HCT116 (cell line): ENCODE data around the gene ZNF432. TPM values are rescaled to one million over a fixed set of nuclear protein-coding genes. Genes with fewer than 3 reads are reported as not detected.

Experiments used
- ATAC-seq: fragments of 200-7000 bp; cut with Tn5 transposase; 2 replicates; pipeline ENCODE4 v1.9.1; 2020; ENCODE audit warnings: mild to moderate bottlenecking, moderate library complexity
- BruUV-seq: library from RNA; stranded (reverse); fragments of 400-500 nt; replicated peaks from 2 replicates; lab custom pipeline; 2021; lab: Mats Ljungman, UMichigan
- CTCF ChIA-PET: fragments of 300-600 bp; sonication (Branson Sonifier 250); formaldehyde crosslinking; loops from one replicate; lab custom pipeline; 2021; ENCODE audit warnings: antibody characterized with exemption; lab: Charles Lee
- POLR2A ChIA-PET: fragments of 300-600, 350-600 bp; sonication (Branson Sonifier 250); formaldehyde crosslinking; loops from one replicate; lab custom pipeline; 2021; ENCODE audit warnings: antibody characterized with exemption; lab: Charles Lee
- RAD21 ChIA-PET, 2 experiments: fragments of 300-600 bp; sonication (Branson Sonifier 250); formaldehyde crosslinking; loops; one replicate each; lab custom pipeline; 2023; ENCODE audit warnings: low total read pairs in 2 of 2; ENCODE audit not compliant: uncharacterized antibody in 2 of 2, unreplicated experiment in 2 of 2, low non-redundant PET in 1 of 2; lab: Charles Lee
- DNase-seq: peaks from one replicate; pipeline ENCODE4 v3.0.0-alpha.2; 2010; ENCODE audit warnings: low read depth, low spot score
- H2AFZ ChIP-seq: fragments of 200-600 bp; shearing (Covaris generic), sonication (generic); 2 replicates; pipeline ENCODE4 v1.6.1; 2017; ENCODE audit warnings: low read depth, mixed run types, mixed read lengths, antibody characterized with exemption, low read length; ENCODE audit not compliant: poor library complexity, severe bottlenecking
- H3K27ac ChIP-seq: 2 replicates; pipeline ENCODE4 v1.5.1; 2012; ENCODE audit warnings: low read depth, low read length
- H3K27me3 ChIP-seq: fragments of 200-600 bp; sonication (generic); 2 replicates; pipeline ENCODE4 v1.6.1; 2016; ENCODE audit warnings: mixed run types, low read length, mixed read lengths; ENCODE audit not compliant: insufficient read depth
- H3K36me3 ChIP-seq, 2 experiments: fragments of 200-500 bp in 1 of 2; fragments of 200-600 bp in 1 of 2; sonication (Bioruptor generic) in 1 of 2; sonication (generic) in 1 of 2; 2 replicates each; pipeline versions ENCODE4 v1.5.1 to v1.6.1; 2014 to 2016; ENCODE audit warnings: low read length in 2 of 2, inconsistent platforms in 1 of 2, mixed read lengths in 1 of 2, mixed run types in 1 of 2; ENCODE audit not compliant: insufficient read depth in 2 of 2, control insufficient read depth in 1 of 2
- H3K4me1 ChIP-seq, 2 experiments: fragments of 200-600 bp in 1 of 2; sonication (generic) in 1 of 2; 2 replicates each; pipeline versions ENCODE4 v1.5.1 to v1.6.1; 2012 to 2017; ENCODE audit warnings: low read length in 2 of 2, inconsistent platforms in 1 of 2, mild to moderate bottlenecking in 1 of 2, mixed read lengths in 1 of 2, mixed run types in 1 of 2, moderate library complexity in 1 of 2; ENCODE audit not compliant: insufficient read depth in 2 of 2, control insufficient read depth in 1 of 2
- H3K4me2 ChIP-seq: fragments of 200-600 bp; sonication (generic); 2 replicates; pipeline ENCODE4 v1.6.1; 2017; ENCODE audit warnings: mixed run types, low read length, mixed read lengths
- H3K4me3 ChIP-seq, 2 experiments: fragments of 200-600 bp in 1 of 2; sonication (generic) in 1 of 2; replicated peaks in 1 of 2; 2 replicates each; pipeline ENCODE4 v1.5.1; 2011 to 2016; ENCODE audit warnings: low read length in 2 of 2, control low read depth in 1 of 2, low read depth in 1 of 2, mild to moderate bottlenecking in 1 of 2, mixed read lengths in 1 of 2, mixed run types in 1 of 2
- H3K79me2 ChIP-seq: fragments of 200-600 bp; sonication (generic); 2 replicates; pipeline ENCODE4 v1.6.1; 2017; ENCODE audit warnings: mild to moderate bottlenecking, mixed run types, low read length, moderate library complexity, mixed read lengths; ENCODE audit not compliant: insufficient read depth
- H3K9ac ChIP-seq: fragments of 200-600 bp; sonication (generic); 2 replicates; pipeline ENCODE4 v1.6.1; 2016; ENCODE audit warnings: low read length, mixed read lengths
- H3K9me2 ChIP-seq: fragments of 200-600 bp; sonication (generic), shearing (Covaris generic); 2 replicates; pipeline ENCODE4 v1.6.1; 2017; ENCODE audit warnings: mixed run types, mild to moderate bottlenecking, moderate library complexity; ENCODE audit not compliant: insufficient read depth
- H3K9me3 ChIP-seq, 2 experiments: fragments of 200-500 bp in 1 of 2; fragments of 200-600 bp in 1 of 2; sonication (Bioruptor generic) in 1 of 2; sonication (generic) in 1 of 2; 2 replicates each; pipeline ENCODE4 v1.6.1; 2014 to 2017; ENCODE audit warnings: low read length in 2 of 2, mixed read lengths in 2 of 2, inconsistent platforms in 1 of 2, low read depth in 1 of 2, mild to moderate bottlenecking in 1 of 2, mixed run types in 1 of 2, moderate library complexity in 1 of 2; ENCODE audit not compliant: control insufficient read depth in 1 of 2, insufficient read depth in 1 of 2
- H4K20me1 ChIP-seq: fragments of 200-600 bp; sonication (generic), shearing (Covaris generic); 2 replicates; pipeline ENCODE4 v1.6.1; 2017; ENCODE audit warnings: mixed run types, mild to moderate bottlenecking, moderate library complexity; ENCODE audit not compliant: insufficient read depth
- CEBPB ChIP-seq: IDR thresholded peaks from 2 replicates; pipeline ENCODE4 v1.6.1; 2012; ENCODE audit warnings: low read depth
- CTCF ChIP-seq, 3 experiments: fragments of 200-600 bp in 1 of 3; sonication (generic) in 1 of 3; IDR thresholded peaks in 2 of 3; conservative IDR thresholded peaks in 1 of 3; 2 replicates each; pipeline ENCODE4 v1.5.1; 2012 to 2017; ENCODE audit warnings: low read depth in 2 of 3, low read length in 2 of 3, antibody characterized with exemption in 1 of 3, borderline replicate concordance in 1 of 3, control low read depth in 1 of 3, mild to moderate bottlenecking in 1 of 3, mixed read lengths in 1 of 3, mixed run types in 1 of 3, moderate library complexity in 1 of 3; ENCODE audit not compliant: insufficient read depth in 1 of 3
- EGR1 ChIP-seq: IDR thresholded peaks from 2 replicates; pipeline ENCODE4 v1.6.1; 2012; ENCODE audit warnings: low read depth
- ELF1 ChIP-seq: IDR thresholded peaks from 2 replicates; pipeline ENCODE4 v1.6.1; 2012; ENCODE audit warnings: low read depth, borderline replicate concordance
- EZH2 ChIP-seq: fragments of 200-600 bp; sonication (generic); IDR thresholded peaks from 2 replicates; pipeline ENCODE4 v1.6.1; 2017; ENCODE audit warnings: antibody characterized with exemption, mixed run types
- EZH2phosphoT487 ChIP-seq: fragments of 200-600 bp; IDR thresholded peaks from 2 replicates; pipeline ENCODE4 v1.6.1; 2018; ENCODE audit warnings: antibody characterized with exemption, borderline replicate concordance
- FOSL1 ChIP-seq: IDR thresholded peaks from 2 replicates; pipeline ENCODE4 v1.6.1; 2012; ENCODE audit warnings: low read depth
- MAX ChIP-seq: IDR thresholded peaks from 2 replicates; pipeline ENCODE4 v1.6.1; 2012
- POLR2A ChIP-seq: IDR thresholded peaks from 2 replicates; pipeline ENCODE4 v1.7.0; 2011; ENCODE audit warnings: borderline replicate concordance; ENCODE audit not compliant: insufficient read depth, insufficient read length; ENCODE audit errors: extremely low read depth
- POLR2AphosphoS5 ChIP-seq: IDR thresholded peaks from 2 replicates; pipeline ENCODE4 v1.6.1; 2011; ENCODE audit warnings: mild to moderate bottlenecking, low read depth, low read length, moderate library complexity
- RAD21 ChIP-seq: IDR thresholded peaks from 2 replicates; pipeline ENCODE4 v1.6.1; 2012; ENCODE audit warnings: low read depth, mild to moderate bottlenecking
- SIN3A ChIP-seq: IDR thresholded peaks from 2 replicates; pipeline ENCODE4 v1.6.1; 2012; ENCODE audit warnings: low read depth
- SP1 ChIP-seq: IDR thresholded peaks from 2 replicates; pipeline ENCODE4 v1.6.1; 2012; ENCODE audit warnings: low read depth
- SRF ChIP-seq: IDR thresholded peaks from 2 replicates; pipeline ENCODE4 v1.6.1; 2012; ENCODE audit warnings: low read depth
- TCF7L2 ChIP-seq: IDR thresholded peaks from 2 replicates; pipeline ENCODE4 v1.7.0; 2011; ENCODE audit warnings: borderline replicate concordance, inconsistent platforms; ENCODE audit not compliant: insufficient read depth, insufficient read length; ENCODE audit errors: extremely low read depth
- YY1 ChIP-seq: IDR thresholded peaks from 2 replicates; pipeline ENCODE4 v1.6.1; 2011; ENCODE audit warnings: low read length, low read depth, moderate library complexity, mild to moderate bottlenecking; ENCODE audit not compliant: insufficient replicate concordance; ENCODE audit errors: extremely low read depth
- ZBTB33 ChIP-seq: IDR thresholded peaks from 2 replicates; pipeline ENCODE4 v1.6.1; 2011; ENCODE audit warnings: mild to moderate bottlenecking, low read length, moderate library complexity; ENCODE audit not compliant: insufficient replicate concordance; ENCODE audit errors: extremely low read depth
- ZNF274 ChIP-seq: fragments of 200-500 bp; sonication (Bioruptor generic); IDR thresholded peaks from 2 replicates; pipeline ENCODE4 v1.6.1; 2014; ENCODE audit warnings: mild to moderate bottlenecking, low read depth, low read length, inconsistent platforms
- intact Hi-C: fragments of 100-400 bp; cut with micrococcal nuclease; formaldehyde crosslinking; loops from 2 replicates; pipeline ENCODE4 v1.10.0; 2022
- total RNA-seq: library from RNA; stranded (reverse); gene quantifications from one replicate; pipeline ENCODE4 v1.2.1, GENCODE V29; 2021; ENCODE audit not compliant: unreplicated experiment
- TF ChIP-seq, protein P1 (sequence below): IDR thresholded peaks from 2 replicates; pipeline ENCODE4 v1.6.1; 2012

Gene ZNF432
- total RNA-seq, 1 experiment from 2014 or later, result 0.64 TPM

DNA sequence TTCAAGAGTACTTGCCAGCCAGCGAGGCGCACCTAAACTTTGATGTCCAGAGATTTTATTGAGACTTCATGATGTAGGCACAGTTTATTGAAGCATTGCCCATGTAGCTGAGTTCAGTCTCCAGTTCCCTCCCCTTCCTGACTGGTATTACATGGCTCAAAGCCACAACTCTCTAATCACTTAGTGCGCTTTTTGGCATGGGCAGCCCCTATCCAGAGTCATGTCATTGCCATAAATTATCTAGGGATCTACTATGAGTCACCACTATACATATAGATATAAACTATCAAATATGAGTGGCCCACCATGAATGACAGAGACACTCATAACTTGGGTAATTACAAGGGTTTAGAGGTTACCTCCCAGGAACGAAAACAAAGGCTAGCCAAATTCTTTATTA, 28.1 kb downstream of the ZNF432 start (continued):
- no peak for TF ChIP-seq POLR2AphosphoS5

- DNase-seq, result no peak
- Histone ChIP-seq H3K9me2 (no peaks in the 10 kb centered on the region), H3K4me3 (no peak overlapping the region), H3K79me2 (no peaks in the 10 kb centered on the region), H3K36me3 (no peaks in the 10 kb centered on the region), H3K4me2 (no peak overlapping the region)
- TF ChIP-seq CTCF (IDR thresholded peaks at IDR 0.05 in 2 of 3, conservative IDR thresholded peaks at IDR 0.05 in 1 of 3; ENCODE audit: borderline replicate concordance in 1 of 3, insufficient read depth in 1 of 3, low read depth in 2 of 3, low read length in 2 of 3) (no peak), YY1 (no peak), FOSL1 (no peak), SP1 (no peak), MAX (no peak), POLR2A (no peak), EGR1 (no peak), RAD21 (no peak), EZH2phosphoT487 (no peak), ELF1 (no peak), ZBTB33 (no peak), SIN3A (no peak), EZH2 (no peak), CEBPB (no peak), ZNF274 (no peak), TCF7L2 (no peak), SRF (no peak), POLR2AphosphoS5 (no peak)
- TF ChIP-seq, protein P1, sequence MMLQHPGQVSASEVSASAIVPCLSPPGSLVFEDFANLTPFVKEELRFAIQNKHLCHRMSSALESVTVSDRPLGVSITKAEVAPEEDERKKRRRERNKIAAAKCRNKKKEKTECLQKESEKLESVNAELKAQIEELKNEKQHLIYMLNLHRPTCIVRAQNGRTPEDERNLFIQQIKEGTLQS, result no peak
- TF ChIP-seq, all 23 proteins: peak for 0
- ChIA-PET POLR2A (no interaction called here), RAD21 (no interaction called here), CTCF (no interaction called here)
- no peaks in the 10 kb centered on the region for H3K4me1 ChIP-seq
- peaks cover 22 to 25% of the 10 kb centered on the region in 2 experiments; a peak in 3 of 4 replicates for H3K9me3 ChIP-seq
- intact Hi-C loops, result no loop called here
- H3K27me3 ChIP-seq, result no peaks in the 10 kb centered on the region
- ATAC-seq, result no peak
- no peak overlapping the region for H2AFZ ChIP-seq
- no TSS peak for BruUV-seq
- no peak overlapping the region for H3K27ac ChIP-seq
- no peak overlapping the region for H3K9ac ChIP-seq
- no peaks in the 10 kb centered on the region for H4K20me1 ChIP-seq
Observed at GRCh38 chr19:52010674-52011073, 38.0 kb downstream of the ZNF432 start.
